Kidney (tissue), 14 donors: ENCODE results near the gene ASIC3. TPM values are rescaled to one million over a fixed set of nuclear protein-coding genes. Genes with fewer than 3 reads are reported as not detected.

Source experiments
- DNase-seq, 5 donors: peaks; one replicate each; pipeline ENCODE4 v3.0.0-alpha.2; 2013 to 2020
- FAIRE-seq: peaks from 2 replicates; lab custom pipeline; 2012; peaks lifted over from hg19 to GRCh38; lab: Jason Lieb, UNC
- H3K27ac ChIP-seq, 2 donors: one replicate each; pipeline ENCODE4 v1.7.0; 2013; ENCODE audit warnings: low read depth in 2 of 2, low read length in 2 of 2, inconsistent platforms in 1 of 2
- H3K27me3 ChIP-seq: one replicate; pipeline ENCODE4 v1.7.1; 2013; ENCODE audit warnings: low read length, inconsistent platforms; ENCODE audit not compliant: control insufficient read depth, insufficient read depth
- H3K36me3 ChIP-seq, 3 donors: one replicate each; pipeline versions ENCODE4 v1.7.0 to v1.7.1; 2013; ENCODE audit warnings: low read length in 3 of 3, control low read depth in 1 of 3, inconsistent platforms in 1 of 3; ENCODE audit not compliant: insufficient read depth in 3 of 3, control insufficient read depth in 2 of 3
- H3K4me1 ChIP-seq, 3 donors: one replicate each; pipeline versions ENCODE4 v1.7.0 to v1.7.1; 2013; ENCODE audit warnings: low read length in 3 of 3, inconsistent platforms in 1 of 3, low read depth in 1 of 3; ENCODE audit not compliant: control insufficient read depth in 2 of 3, insufficient read depth in 2 of 3
- H3K4me3 ChIP-seq, 3 donors: one replicate each; pipeline versions ENCODE4 v1.7.0 to v1.8.1; 2013; ENCODE audit warnings: low read length in 3 of 3, control low read depth in 1 of 3, inconsistent platforms in 1 of 3
- H3K9ac ChIP-seq, 3 donors: one replicate each; pipeline versions ENCODE4 v1.7.0 to v1.7.1; 2013; ENCODE audit warnings: low read length in 3 of 3, control low read depth in 1 of 3, inconsistent platforms in 1 of 3
- H3K9me3 ChIP-seq, 3 donors: one replicate each; pipeline versions ENCODE4 v1.7.0 to v1.7.1; 2013; ENCODE audit warnings: low read length in 3 of 3, control low read depth in 1 of 3, inconsistent platforms in 1 of 3; ENCODE audit not compliant: control insufficient read depth in 2 of 3, insufficient read depth in 1 of 3
- CTCF ChIP-seq: IDR thresholded peaks from 3 replicates; pipeline ENCODE4 v1.5.1; 2012; ENCODE audit warnings: mild to moderate bottlenecking, moderate library complexity, borderline replicate concordance; ENCODE audit not compliant: insufficient read depth; ENCODE audit errors: extremely low read depth
- intact Hi-C: fragments of 100-400 bp; cut with DNase I; formaldehyde crosslinking; loops from one replicate; pipeline ENCODE4 v1.11.1; 2022
- polyA plus RNA-seq: library from polyadenylated mRNA; stranded (reverse); fragments of 350-450 nt; fragmentation: Illumina TruSeq; extraction: RNeasy Lipid Tissue Mini Kit (QIAGEN cat#74804); gene quantifications from one replicate; pipeline ENCODE4 v1.2.3, GENCODE V29; 2014; ENCODE audit warnings: low read depth, low replicate concordance; ENCODE audit not compliant: insufficient read depth
- total RNA-seq: library from RNA; stranded (reverse); fragmentation: NEBNext Ultra II Directional; extraction: Animal tissue kit (Norgen Biotek cat#: 25700); gene quantifications from one replicate; pipeline ENCODE4 v1.2.1, GENCODE V29; 2021
- donor health status: control.
- donor health status: control.
- donor health status: control.
- donor health status: control.
- donor health status: control.
- donor health status: DM: yes; HTN: yes; CAD: no.
- donor health status: Normal renal cell carcinoma (clear cell type).

Gene ASIC3
- total and polyA plus RNA-seq, 2 donors from 2014 or later: 1.9 to 3.1 TPM

- FAIRE-seq (no peak), DNase-seq (peak in 1 of 5 donors; percentile 72)
- Histone ChIP-seq H3K4me3 (no peak overlapping the region), H3K4me1 (peaks cover 0 to 7% (median 0%) of the 10 kb centered on the region in 3 donors), H3K9ac (no peak overlapping the region), H3K27me3 (no peaks in the 10 kb centered on the region), H3K9me3 (no peaks in the 10 kb centered on the region), H3K27ac (peak overlapping the region in 1 of 2 donors; percentile 9), H3K36me3 (no peaks in the 10 kb centered on the region)
- TF ChIP-seq CTCF: no peak
- intact Hi-C loops: no loop called here
These were observed 41.6 kb upstream of the ASIC3 start for GRCh38 chr7:151006590-151007300.

GRCh38 chr7:151007469-151007898 lies 40.8 kb upstream of the ASIC3 start:
- Histone ChIP-seq H3K4me3 (no peak overlapping the region), H3K36me3 (no peaks in the 10 kb centered on the region), H3K4me1 (peaks cover 0 to 9% (median 0%) of the 10 kb centered on the region in 3 donors), H3K27ac (peak overlapping the region in 1 of 2 donors; percentile 36), H3K9me3 (no peaks in the 10 kb centered on the region), H3K27me3 (no peaks in the 10 kb centered on the region), H3K9ac (no peak overlapping the region)
- peak in 1 of 5 donors; percentile 77 for DNase-seq
- intact Hi-C loops: no loop called here
- no peak for FAIRE-seq
- TF ChIP-seq CTCF: no peak

- peak overlapping the region in 1 of 3 donors; percentile 52 for H3K4me3 ChIP-seq
- intact Hi-C loops: no loop called here
- no peaks in the 10 kb centered on the region for H3K27me3 ChIP-seq
- no peak for TF ChIP-seq CTCF
- FAIRE-seq (no peak), DNase-seq (peak in 2 of 5 donors; percentile 60 to 74)
- no peaks in the 10 kb centered on the region for H3K36me3 ChIP-seq
- H3K27ac ChIP-seq: peak overlapping the region in 1 of 2 donors; percentile 16
- no peaks in the 10 kb centered on the region for H3K9me3 ChIP-seq
- no peak overlapping the region for H3K9ac ChIP-seq
- H3K4me1 ChIP-seq: peaks cover 0 to 14% (median 0%) of the 10 kb centered on the region in 3 donors
These were observed 40.2 kb upstream of the ASIC3 start for GRCh38 chr7:151008143-151008510.
